Breast epithelium (tissue), 3 donors: ENCODE data around the gene CLCN3.

Source experiments
- CTCF ChIP-seq, 3 donors: fragments of 450-650 bp; IDR thresholded peaks; one replicate each; pipeline ENCODE4 v1.5.1; 2016 to 2017; ENCODE audit warnings: antibody characterized with exemption in 3 of 3, mild to moderate bottlenecking in 3 of 3, moderate library complexity in 3 of 3
- POLR2AphosphoS5 ChIP-seq, 3 donors: sonication (generic); formaldehyde crosslinking; IDR thresholded peaks; one replicate each; pipeline ENCODE4 v1.6.1; 2017; ENCODE audit warnings: antibody characterized with exemption in 3 of 3

- TF ChIP-seq CTCF (IDR thresholded peaks at IDR 0.05), result no peak
- peak in 2 of 3 donors; percentile 35 to 83 for TF ChIP-seq POLR2AphosphoS5 (IDR thresholded peaks at IDR 0.05)
Measured at GRCh38 chr4:169659716-169660670, 39.6 kb downstream of the CLCN3 start.
